GM21529 (cell line): ENCODE data around the gene KCNQ1.

Experiments used
- ATAC-seq: cut with Tn5 transposase; IDR thresholded peaks from one replicate; pipeline ENCODE4 v1.9.1; 2021; ENCODE audit not compliant: unreplicated experiment

The KCNQ1 gene

DNA sequence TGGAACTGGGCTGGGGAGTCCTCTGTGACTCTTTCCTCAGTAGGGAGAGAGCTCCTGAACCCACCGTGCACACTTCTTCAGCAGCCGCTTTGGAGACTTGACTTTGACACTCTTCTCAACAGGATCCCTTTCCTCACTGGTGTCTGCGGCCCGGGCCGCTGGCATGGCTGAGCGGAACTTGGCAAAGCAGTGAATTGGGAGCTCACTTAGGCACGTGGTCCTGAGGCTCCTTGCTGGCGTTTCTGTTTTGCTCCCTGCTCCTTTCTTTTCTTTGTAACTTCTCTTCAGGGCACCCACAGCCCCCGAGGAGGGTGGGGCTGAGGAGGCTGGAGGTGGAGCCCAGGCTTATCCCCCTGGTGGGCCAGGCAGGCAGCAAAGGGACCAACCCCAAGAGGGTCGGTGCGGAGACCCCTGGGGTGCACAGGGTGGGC is 263.4 kb downstream of the KCNQ1 start:
- no peak for ATAC-seq

DNA sequence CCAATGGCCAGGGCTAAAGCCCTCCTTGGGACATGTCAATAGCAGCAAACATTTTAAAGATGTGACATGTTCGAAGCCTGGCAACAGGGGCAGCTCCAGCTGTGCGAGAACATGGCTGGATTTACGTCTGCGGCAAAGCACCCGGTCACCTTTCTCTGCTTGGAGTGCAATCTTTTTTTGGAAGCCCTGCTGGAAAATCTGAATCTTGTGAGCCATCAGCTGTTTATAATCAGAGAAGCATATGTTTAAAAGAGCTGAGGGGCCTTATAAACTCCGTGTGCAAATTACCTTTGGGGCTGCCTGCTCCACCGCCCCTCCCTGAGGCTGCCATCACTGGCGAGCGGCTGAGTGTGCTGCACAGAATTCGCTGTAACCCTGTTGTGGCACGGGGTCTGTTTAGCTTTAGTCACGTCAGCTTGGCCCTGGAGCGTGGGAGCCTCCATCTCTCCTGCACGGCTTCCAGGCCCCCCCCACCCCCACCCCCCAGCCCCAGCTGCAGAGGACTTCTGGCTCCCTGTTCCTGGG is 264.0 kb downstream of the KCNQ1 start:
- ATAC-seq = no peak

DNA sequence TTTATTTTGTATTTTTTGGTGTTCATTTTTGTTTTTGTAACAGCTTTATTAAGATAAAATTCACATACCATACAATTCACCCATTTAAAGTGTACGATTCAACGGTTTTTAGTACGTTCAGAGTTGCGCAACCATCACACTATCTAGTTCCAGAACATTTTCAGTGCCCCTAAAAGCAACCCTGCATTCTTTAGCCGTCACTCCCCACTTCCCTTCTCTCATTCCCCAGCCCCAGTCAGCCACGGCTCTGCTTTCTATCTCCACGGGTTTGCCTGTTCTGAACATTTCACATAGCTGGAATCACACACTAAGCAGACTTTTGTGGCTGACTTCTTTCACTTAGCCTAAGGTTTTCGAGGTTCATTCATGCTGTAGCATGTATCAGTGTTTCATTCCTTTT is 264.6 kb downstream of the KCNQ1 start:
- no peak for ATAC-seq

DNA sequence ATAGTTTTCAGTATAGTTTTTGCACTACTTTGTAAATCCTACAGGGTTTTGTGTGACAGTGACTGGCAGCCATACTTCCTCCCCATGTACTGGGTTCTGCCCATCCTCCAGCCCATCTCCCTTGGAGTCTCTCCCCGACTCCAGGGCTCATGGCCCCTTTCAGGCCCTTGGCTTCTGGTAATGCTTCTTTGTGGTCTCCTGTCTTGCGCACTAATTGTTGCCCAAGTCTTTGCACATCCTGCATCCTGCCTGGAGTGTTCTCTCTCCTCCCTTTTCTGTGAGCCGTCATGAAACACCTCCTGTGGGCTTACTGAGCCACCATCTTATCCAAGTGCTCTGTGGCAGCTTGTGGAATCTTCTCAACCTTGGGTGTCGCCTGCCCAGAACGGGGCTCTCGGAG is 266.4 kb downstream of the KCNQ1 start:
- ATAC-seq = no peak

DNA sequence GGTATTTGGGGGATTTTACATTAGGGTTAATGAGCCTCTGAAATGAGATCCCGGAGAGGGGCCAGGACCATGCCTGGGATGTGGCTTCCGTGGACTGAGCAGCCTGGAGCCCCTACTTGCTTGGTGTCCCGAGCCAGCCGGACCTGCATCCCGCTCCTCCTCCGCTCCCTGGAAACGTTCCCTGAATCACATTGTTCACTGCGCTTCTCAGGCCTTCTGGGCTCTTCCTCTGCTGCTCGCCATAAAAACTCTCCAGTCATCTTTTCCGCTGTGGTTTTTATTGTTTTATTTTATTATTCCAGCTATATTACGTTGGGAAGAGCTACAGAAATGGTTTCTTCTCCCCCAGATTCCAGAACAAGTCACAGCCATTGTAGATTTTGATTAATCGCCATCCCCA is 268.3 kb downstream of the KCNQ1 start:
- no peak for ATAC-seq

DNA sequence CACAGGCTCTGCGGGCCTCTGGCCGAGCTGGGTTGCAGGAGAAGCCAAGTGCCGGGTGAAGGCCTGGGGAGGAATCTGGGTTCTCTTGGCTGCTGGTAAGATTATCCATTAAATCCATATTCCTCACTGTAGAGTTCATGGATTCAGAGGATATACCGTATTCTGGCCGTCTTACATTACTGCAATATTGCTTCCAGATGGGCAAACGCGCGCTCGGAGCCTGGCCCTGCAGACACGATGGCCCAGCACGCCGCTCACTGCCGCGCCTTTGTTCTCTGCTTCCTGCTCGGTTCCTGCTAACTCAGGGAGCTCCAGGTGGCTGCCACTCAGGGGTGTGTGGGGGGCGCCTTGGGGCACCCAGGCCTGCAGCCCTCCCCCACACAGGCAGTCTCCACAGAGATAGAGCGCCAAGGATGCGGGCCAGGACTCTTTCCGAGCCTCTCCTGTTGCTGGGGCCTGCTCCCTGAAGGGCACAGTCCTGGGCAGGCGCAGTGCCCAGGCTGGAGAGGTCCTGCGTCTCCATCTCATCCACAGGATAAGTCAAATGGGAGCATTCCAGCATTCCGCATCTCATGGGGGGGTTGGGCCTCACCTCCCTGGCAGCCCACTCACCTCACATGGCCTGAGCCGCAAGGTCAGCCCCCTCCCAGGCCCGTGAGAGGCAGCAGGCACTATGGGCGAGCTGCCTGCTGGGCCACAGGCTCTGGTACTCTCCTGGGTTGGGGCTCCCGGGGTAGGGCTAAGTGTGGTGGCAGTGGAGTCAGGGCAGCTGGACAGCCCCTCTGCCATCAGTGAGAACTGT is 269.1 kb downstream of the KCNQ1 start:
- no peak for ATAC-seq

DNA sequence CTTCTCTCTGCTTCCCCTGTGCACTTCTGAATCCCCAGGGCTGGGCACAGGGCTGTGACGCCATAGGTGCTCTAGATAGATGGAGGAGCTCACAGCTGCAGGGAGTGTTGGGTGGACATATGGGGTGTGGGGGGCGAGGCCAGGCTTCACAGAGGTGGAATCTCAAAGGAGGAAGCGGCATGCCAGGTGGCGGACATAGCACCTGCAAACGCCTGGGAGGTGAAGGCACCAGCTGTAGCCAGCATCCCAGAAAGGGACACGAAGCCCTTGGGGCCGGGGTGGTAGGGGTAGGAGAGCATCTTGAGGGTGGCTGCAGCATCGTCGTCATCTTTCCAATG is 269.6 kb downstream of the KCNQ1 start:
- ATAC-seq = no peak

DNA sequence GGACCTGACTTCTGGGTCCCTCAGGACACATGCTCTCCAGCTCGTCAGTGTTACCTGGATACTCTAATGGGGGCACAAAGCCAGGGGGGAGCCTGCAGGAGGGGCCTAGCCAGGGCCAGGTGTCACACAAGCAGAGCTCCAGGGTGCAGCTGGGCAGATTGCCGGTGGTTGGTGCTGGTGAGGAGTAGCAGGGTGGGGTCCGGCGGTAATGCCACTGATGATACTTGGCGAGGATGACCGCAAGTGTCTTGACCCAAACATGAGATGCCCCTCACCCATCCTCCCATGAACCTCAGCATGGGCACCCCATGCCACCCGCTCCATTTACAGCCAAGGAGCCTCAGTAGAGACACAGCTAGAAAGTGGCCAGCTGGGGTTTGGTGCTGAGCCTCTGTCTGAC is 270.1 kb downstream of the KCNQ1 start:
- ATAC-seq = no peak

DNA sequence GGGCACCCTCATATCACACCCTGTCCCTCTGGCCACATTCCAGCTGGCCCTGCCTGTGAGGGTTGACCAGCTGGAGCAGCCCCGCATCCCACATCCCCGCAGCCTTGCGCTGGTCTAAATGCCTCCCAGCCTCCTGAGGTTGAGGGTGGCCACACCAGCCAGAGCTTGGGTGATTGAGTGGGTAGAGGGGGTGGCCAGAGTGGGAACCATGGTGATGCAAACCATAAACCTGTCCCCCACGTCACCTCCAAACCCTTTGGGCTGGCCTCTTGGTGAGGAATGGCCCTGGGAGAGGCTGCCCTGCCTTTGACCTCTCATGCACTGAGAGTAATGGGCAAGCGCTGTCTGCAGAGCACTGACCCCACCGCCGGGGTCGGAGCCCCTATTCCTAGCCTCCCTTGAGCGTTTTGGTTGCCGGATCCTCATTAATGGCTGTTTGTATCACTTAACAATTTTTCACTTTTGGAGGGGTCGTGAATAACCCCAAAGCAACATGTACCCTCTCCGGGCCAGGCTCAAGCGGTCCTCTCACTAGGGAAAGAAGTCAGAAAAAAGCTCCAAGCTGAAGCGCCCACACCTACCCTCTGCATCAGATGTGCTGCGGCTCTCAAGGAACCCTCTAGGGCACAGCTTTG is 271.0 kb downstream of the KCNQ1 start:
- ATAC-seq = no peak

DNA sequence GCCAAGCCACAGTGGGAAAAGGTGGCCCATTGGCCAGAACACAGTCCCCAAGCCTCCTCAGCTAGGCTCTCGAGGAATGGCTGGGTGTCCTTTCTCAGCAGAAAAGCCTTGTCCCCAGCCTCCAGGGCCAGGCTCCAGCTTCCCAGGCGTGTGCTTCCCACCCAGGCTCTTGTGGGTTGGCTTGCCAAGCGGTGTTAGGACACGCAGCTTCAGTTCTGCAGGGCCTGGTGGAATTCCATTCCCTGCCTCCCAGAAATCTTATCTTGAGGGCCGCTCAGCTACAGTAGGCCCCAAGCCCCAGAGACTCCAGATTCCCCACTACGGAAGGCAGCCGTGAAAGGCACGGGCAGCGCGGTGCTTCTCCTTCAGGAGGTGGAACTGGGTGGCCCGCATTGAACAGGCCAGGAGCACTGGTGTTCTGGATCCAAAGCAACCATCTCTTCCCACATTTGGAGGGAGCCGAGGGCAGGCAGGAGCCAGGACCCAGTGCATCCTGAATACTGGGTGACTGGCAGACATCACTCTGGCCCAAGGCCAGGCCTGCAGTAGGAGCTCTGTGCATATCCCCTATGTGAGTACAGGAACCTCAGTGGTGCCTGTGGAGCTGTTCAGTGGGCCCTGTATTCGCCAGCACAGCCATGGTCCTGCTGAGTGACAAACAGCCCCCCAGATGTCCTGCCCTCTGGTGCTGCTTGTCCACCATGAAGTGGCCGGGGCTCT is 271.7 kb downstream of the KCNQ1 start:
- no peak for ATAC-seq

DNA sequence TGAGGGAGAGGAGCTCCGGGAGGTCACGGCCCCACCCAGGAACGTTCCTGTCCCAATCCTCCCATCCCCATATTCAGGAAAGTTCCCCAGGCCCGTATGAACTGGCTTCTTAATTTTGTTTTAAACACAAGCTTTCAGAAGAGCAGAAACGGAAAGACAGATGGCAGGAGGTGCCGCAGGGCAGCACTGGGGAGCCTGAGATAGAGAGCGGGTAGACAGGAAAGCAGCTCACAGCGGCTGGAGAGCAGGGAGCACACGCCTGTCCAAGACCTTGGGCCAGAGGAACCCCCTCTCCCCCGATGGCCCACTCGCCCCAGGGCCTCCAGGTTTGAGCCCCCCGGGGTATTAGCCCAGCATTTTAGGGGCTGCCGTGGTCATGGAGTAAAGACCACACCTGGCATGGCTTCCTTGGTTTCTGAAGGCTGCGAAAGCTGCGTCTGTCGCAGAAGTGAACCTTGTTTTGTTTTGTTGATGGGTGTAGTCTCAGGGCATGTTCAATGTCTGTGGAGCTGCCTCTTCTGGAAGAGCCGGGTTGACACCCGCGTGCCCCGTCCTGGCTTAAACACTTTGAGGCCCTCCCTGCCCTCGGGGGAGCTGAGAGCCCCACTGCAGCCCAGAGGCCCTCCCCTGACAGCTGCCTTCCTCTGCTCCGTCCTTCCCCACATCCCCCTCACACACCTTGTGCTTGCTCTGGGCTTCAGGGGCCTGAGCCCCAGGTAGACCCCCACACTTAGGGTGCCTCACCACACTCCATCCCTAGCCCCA is 272.9 kb downstream of the KCNQ1 start:
- no peak for ATAC-seq

DNA sequence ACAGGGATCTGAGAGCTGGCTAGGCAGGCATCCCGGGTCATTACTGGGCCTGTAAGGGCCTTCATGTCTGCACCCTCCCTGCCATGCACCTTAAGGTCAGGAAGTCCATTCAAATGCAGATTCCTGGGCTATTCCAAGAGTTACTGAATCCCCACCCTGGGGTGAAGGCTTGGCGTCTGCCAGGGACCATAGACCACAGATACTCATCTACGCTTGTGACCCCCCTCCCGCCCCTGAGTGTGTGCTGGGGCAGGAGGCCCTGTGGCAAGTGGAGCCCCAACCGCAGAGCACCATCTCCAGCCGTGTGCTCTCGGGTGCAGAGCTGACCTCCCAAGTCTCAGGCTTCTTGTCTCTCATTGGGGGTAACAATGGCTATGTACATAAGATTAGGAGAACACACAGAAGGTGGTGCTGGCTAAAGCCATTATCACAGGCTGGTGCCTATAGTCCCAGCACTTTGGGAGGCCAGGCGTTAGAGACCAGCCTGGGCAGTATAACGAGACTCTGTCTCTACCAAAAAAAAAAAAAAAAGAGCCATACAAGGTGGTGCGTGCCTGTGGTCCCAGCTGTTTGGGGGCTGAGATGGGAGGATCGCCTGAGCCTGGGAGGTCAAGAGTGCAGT is 274.1 kb downstream of the KCNQ1 start:
- ATAC-seq = no peak

DNA sequence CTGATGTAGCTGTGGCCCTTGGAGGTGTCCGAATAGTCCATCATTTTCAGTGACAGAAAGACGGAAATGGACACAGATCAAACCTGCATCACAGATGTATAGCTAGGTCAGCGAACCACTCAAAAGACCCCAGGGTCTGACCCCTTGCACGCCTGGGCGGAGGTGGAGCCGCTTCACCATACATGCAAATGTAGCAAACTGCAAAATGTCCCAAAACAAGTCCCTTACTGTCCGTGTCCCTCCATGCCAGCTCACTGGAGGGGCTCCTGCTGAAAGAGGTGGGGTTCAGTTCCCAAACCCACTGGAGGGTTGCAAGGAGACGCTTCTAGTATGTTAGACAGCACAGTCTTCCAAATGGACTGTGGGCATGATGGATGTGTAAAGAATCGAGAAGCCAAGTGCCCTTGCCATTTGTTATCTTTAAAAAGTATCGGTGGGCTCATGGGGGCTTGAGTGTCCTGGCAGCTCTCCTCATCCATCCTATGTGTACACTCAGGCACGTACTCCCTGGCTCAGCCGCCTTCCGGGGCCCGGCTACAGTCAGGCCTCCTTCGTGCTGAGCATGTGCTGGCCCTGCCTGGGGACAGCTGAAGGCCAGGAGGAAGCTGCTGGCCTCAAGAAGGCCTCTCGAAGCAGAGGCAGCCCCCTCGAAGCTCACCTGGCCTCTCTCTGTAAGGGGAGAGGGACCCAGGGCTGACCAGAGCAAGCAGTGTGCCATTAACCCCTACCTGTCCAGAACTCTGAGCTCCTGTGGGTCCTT is 275.2 kb downstream of the KCNQ1 start:
- ATAC-seq = no peak

DNA sequence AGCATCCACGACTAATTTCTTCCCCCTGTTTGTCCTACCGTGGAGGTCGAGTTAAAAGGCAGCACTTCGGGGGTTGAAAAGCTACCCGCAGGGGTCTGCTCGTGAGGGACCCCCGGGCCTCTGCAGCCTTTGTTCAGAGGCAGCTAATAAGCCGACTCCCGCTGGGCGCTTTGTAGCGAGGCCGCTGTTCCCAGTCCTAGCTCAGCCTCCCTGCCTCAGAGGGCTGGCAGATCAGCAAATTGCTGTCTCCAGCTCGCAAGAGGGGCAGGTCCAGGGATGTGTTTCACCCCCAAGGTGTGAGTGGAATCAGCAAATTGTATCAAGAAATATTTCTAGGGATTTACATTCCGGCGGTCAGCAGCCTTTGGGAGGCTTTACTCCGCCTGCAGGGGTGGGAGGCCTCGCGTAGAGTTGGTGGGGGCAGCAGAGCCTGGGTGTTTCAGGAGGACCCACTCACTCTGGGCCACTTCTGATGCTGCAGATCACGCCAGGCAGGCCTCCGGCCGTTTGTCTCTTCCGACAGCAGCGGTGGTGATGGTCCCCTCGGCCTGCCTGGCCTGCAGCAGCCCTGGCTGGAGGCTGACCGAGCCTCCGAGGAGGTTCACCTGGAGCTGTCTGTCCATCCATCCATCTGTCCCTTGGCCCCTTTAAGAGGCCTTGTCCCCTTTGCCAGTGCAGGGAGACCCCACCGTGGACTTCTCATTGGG is 276.6 kb downstream of the KCNQ1 start:
- ATAC-seq = no peak

DNA sequence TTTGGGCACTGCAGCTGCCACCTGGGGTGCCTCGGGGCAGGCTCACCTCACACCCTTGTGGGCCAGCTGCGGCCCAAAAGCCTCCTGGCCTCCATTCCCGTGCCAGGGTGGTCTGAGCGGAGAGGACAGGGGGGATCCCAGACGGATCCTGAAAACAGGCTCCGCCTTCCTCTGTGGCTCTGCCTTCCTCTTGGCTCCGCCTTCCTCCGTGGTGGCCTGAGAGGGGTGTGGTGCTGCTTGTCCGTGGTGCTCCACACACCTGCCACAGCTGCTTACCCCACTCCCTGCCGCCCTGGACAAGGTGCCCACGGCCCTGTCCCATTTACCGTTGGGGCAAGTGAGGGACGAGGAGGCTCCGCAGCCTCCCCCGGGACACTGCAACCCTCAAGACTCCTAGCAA is 278.1 kb downstream of the KCNQ1 start:
- no peak for ATAC-seq

DNA sequence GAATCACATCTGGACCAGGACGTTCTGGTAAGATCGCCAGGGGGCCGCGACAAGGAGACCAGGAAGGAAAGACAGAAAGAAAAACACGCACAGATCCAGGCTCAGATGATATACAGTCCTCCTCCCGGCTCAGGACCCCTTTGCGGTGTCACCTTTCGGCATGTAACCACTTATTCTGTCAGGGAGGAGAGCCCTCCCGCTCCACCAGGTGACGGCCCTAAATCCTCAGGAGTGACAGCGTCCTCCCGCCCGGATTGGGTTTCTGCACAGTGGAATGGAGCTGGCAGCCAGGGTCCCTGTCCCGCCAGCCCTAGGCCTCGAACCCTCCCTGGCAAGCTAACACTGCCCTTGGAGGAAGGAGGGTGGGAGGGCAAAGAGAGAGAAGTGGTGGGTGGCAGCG is 279.3 kb downstream of the KCNQ1 start:
- no peak for ATAC-seq

DNA sequence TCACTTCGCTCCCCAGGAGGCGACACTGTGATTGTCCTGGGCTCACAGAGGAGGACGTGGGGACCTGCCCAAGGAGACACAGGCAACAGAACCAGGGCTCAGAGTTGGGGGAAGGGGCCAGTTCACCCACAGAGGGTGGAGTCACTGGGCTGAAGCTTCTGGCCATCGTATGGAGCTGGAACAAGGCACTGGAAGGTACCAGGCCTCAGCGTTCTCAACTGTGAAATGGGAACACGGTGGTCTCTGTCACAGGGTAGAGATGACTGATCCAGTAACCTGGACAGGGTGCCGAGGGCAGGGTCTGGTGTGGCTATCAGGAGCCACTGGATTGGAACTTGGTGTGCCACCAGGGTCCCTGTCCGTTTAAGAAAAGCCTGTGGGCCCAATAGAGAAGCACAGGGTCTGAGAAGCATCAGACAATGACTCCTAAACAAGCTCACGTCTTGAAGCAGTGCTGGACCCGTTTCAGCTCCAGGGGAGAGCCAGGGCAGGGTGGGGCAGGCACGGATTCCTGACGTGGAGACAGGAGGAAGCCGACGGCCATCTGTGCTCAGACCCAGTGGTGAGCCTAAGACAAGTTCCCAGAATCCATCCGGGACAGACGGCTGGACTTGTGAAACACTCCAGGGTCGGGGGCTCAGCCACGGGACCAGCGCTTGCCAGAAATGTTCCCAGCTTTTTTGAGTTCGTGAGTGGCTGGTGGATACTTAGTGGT is 280.0 kb downstream of the KCNQ1 start:
- ATAC-seq = no peak

DNA sequence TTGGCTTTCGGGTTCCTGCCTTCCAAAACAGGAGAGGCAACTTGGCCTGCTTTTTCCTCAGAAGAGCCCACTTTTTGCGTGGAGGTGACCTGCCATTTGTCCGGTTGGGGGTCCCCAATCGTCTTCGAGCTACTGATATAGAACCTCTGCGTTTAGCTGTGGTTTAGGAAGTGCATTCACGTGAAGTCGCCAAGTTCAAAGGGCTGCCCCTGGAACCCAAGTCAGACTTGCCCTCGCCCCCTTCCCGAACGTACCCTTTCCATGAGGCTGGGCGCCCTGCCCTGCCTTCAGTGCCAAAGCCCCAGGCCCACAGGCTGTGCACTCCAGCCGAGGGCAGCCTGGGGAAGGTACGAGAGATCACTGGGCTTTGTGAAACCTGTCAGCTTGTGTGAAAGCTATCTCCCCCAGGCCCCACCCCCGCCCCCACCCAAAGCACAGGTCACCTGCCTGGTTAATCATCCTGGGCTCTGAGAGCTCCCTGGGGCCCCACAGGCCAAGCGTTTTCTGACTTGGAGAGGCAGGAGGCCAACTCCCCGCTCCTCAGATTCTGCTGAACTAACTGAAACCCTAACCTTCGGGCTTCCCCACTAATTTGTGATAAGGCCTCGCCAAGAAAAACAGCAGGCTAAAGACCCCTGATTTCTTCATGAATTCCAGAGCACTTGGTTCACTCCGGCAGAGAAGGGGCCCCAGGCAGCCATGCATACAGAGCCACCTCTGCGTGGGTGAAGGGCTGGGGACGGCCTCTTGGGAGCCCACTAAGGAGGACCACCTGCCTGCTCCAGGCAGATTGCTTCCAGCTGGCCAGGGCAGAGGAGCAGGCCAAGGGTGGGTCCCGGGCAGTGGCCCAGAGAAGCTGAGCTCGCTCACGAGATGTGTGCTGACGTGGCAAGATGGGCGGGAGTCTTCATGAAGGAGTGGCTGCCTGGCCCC is 280.8 kb downstream of the KCNQ1 start:
- ATAC-seq = no peak
